ENCODE measurements around the gene NR2C1.
"Not testable (repeated sequence)": the region's sequence is repeated elsewhere in the genome, so short reads cannot be mapped to it uniquely, and the experiment has no call there.

The NR2C1 gene

GRCh38 chr12:95002754-95003153, 70.7 kb downstream of the NR2C1 start:
- DNase-seq, result no peak

GRCh38 chr12:94998326-94998725, 75.1 kb downstream of the NR2C1 start:
- no peak for DNase-seq

GRCh38 chr12:94997726-94998125, 75.7 kb downstream of the NR2C1 start:
- DNase-seq, result no peak

- no peak for DNase-seq
Observed at GRCh38 chr12:94997061-94997460, 76.4 kb downstream of the NR2C1 start.

GRCh38 chr12:94994312-94994711, 79.1 kb downstream of the NR2C1 start:
- DNase-seq, result peak; percentile 69

GRCh38 chr12:94993855-94994254, 79.6 kb downstream of the NR2C1 start:
- not testable (repeated sequence) for DNase-seq

DNA sequence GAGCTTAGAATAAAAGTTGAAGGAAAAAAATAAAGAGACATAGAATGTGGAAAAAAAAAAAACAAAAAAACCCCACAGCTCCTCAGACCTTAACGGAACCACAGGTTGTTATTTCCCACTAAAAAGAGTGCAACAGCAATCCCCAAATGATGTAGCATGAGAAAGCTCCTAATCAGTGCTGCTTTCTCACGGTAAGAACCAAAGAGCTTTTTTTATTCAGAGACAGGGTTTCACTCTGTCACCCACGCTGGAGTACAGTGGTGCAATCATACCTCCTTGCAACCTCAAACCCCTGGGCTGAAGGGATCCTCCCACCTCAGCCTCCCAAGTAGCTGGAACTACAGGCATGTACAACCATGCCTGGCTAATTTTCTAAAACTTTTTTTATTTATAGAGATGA, 83.2 kb downstream of the NR2C1 start:
- no peak for DNase-seq

GRCh38 chr12:94988471-94988870, 84.9 kb downstream of the NR2C1 start:
- DNase-seq, result no peak

- DNase-seq, result no peak
Observed at GRCh38 chr12:94987801-94988200, 85.6 kb downstream of the NR2C1 start.

GRCh38 chr12:94987076-94987669, 86.2 kb downstream of the NR2C1 start:
- no peak for DNase-seq

DNA sequence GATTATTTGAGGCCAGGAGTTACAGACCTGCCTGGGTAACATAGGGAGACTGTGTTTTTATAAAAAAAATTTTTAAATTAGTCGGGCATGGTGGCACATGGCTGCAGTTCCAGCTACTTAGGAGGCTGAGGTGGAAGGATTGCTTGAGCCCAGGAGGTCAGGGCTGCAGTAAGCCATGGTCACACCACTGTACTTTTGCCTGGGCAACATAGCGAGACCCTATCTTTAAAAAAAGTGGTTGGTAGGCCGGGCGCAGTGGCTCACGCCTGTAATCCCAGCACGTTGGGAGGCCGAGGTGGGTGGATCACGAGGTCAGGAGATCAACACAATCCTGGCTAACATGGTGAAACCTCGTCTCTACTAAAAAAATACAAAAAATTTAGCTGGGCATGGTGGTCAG, 88.3 kb downstream of the NR2C1 start:
- DNase-seq, result not testable (repeated sequence)

DNA sequence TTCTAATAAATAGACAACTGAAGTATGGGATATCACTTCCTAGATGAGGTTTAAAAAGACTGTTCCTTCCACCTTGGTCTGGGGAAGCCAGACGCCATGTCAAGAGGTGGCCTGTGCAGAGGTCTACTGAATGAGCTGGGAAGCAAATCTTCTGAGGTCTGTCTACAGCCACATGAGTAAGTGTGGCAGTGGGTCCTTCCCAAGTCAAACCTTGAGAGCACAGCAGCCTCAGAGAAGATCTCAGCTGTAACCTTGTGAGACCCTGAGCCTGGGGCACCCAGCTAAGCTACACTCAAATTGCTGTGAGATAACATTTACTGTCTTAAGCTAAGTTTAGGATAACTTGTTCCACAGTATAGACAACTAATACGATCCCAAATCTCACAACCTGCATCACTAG, 90.1 kb downstream of the NR2C1 start:
- DNase-seq, result no peak

DNA sequence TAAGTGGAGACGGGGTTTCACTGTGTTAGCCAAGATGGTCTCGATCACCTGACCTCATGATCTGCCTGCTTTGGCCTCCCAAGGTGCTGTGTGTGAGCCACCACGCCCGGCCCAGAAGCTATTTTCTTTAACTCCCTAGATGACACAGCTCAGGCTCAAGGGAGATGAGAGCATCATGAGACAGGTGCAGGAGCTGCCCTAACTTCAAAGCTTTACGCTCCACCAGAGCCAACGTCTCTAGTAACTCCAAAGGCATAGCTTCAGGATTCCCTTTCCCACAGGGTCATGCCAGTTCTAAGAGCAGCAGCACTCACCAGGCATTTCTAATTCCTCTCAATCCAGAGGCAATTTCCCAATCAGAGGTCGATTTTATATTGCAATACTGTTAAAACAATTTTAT, 91.0 kb downstream of the NR2C1 start:
- no peak for DNase-seq

- DNase-seq, result peak; percentile 33
Observed at GRCh38 chr12:94980577-94980976, 92.8 kb downstream of the NR2C1 start.

DNA sequence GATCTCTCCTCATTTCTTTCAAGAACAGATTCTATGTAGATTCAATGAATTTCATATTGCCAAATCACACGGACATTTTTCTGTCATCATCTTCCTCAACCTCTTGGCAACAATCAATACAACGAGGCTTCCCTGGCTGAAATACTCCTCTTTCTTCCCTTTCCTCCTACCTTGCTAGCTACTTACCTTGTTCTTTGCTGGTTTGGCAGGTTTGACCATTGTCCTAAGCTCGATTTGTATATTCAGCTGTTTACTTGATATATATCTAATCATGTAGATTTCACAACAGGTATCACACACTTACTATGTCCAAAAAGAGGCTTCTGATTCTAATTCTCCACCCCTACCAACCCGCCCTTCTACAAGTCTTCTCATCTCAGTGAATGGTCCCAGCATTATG, 93.5 kb downstream of the NR2C1 start:
- no peak for DNase-seq

- no peak for DNase-seq
Observed at GRCh38 chr12:94977766-94978468, 95.5 kb downstream of the NR2C1 start.

- DNase-seq, result peak; percentile 35
Observed at GRCh38 chr12:94973221-94973620, 100.2 kb downstream of the NR2C1 start.

DNA sequence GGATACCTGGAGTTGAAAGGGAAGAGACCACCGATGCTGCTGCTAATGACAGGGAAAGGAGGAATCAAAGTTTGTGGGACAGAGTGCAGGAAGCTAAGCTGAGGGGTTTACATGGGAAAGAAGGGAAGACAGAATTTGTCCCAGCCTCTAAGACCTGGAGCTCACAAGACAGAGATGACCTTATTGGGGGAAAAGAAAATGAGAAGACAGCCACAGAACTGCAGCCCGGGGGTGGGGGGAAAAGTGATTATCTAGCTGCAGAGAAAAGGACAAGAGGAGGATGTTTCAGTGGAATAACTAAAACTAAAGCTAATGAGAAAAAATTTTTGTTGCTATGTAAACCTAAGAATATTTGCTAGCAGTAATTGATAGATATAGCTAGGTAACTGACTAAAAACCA, 100.6 kb downstream of the NR2C1 start:
- DNase-seq, result no peak

DNA sequence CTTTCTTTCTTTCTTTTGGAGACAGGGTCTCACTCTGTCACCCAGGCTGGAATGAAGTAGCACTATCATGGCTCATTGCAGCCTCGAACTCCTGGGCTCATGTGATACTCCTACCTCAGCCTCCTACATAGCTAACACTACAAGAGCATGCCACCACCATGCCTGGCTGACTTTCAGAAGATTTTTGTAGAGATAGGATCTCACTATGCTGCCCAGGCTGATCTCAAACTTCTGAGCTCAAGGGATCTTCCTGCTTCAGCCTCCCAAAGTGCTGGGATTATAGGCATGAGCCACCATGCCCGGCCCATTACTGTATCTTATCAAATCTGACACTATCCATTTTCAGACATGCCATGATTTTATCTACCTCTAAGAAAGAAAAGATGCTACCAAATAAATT, 101.5 kb downstream of the NR2C1 start:
- no peak for DNase-seq

- DNase-seq, result no peak
Observed at GRCh38 chr12:94970560-94970959, 102.9 kb downstream of the NR2C1 start.
